Testis (tissue), 2 donors: ENCODE measurements around the gene TGDS.

Experiments
- POLR2A ChIP-seq: fragments of 450-650 bp; IDR thresholded peaks from one replicate; pipeline ENCODE4 v1.6.1; 2017; ENCODE audit warnings: antibody characterized with exemption, mild to moderate bottlenecking, moderate library complexity
- TF ChIP-seq, protein P1 (sequence below), 3 experiments: fragments of 450-650 bp in 2 of 3; fragments of 200-600 bp in 1 of 3; sonication (generic) in 1 of 3; IDR thresholded peaks; one replicate each; pipeline ENCODE4 v1.5.1; 2016 to 2019; ENCODE audit warnings: antibody characterized with exemption in 3 of 3, mild to moderate bottlenecking in 2 of 3, moderate library complexity in 1 of 3

DNA sequence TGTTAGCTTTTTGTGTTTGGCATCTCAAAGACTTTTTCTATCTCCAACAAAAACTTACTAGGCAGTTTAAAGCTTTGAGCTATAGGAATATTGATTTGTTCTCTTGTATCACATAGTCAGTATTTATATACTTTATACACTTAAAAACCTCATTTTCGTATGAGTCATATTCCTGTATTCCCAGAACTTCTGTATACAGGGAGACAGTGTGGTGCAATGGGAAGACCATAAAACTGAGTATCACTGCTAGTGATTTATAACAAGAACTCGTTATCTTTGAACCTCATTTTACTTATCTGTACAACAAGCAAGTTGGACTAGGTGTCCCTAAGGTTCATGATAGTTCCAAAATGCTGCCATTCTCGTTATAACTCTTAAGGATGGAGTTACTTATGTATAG, 12.0 kb upstream of the TGDS start:
- TF ChIP-seq, protein P1, sequence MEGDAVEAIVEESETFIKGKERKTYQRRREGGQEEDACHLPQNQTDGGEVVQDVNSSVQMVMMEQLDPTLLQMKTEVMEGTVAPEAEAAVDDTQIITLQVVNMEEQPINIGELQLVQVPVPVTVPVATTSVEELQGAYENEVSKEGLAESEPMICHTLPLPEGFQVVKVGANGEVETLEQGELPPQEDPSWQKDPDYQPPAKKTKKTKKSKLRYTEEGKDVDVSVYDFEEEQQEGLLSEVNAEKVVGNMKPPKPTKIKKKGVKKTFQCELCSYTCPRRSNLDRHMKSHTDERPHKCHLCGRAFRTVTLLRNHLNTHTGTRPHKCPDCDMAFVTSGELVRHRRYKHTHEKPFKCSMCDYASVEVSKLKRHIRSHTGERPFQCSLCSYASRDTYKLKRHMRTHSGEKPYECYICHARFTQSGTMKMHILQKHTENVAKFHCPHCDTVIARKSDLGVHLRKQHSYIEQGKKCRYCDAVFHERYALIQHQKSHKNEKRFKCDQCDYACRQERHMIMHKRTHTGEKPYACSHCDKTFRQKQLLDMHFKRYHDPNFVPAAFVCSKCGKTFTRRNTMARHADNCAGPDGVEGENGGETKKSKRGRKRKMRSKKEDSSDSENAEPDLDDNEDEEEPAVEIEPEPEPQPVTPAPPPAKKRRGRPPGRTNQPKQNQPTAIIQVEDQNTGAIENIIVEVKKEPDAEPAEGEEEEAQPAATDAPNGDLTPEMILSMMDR (IDR thresholded peaks at IDR 0.05): no peak
- no peak for TF ChIP-seq POLR2A
